ENCODE data around the gene CDC42EP4. TPM values are rescaled to one million over a fixed set of nuclear protein-coding genes. Genes with fewer than 3 reads are reported as not detected.

Gene CDC42EP4
- total RNA-seq, 6 donors from 2014 or later: 28.3 to 65.7 (median 52.9) TPM

DNA sequence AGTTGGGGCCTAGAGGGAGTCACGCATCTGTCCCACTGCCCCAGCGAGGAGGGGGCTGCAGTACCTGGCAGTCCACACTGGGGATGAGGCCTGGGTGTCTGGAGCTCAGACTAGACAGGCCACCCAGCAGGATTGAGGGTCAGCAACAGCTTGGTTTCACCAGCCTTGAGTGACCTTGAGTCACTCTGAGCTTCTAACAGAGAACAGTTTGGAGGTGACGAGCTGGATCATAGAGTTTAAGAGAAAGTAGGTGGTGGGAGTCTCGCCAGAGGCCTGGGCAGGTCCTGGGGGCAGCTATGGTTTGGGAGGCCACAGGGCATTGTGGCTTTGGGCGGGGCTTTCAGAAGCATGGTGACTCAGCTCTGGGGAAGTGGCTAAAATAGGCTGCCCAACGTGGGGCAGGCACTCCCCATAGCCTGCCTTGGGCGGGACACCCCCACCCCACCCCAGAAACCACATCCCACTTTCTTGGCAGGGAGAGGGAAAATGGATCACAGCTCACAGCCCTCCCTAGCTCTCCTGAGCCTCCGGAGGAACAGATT is 20.5 kb downstream of the CDC42EP4 start:
- peak; percentile 78 to 93 for ATAC-seq (ENCODE audit: low FRiP score in 2 of 2)
- TF ChIP-seq, protein P1, sequence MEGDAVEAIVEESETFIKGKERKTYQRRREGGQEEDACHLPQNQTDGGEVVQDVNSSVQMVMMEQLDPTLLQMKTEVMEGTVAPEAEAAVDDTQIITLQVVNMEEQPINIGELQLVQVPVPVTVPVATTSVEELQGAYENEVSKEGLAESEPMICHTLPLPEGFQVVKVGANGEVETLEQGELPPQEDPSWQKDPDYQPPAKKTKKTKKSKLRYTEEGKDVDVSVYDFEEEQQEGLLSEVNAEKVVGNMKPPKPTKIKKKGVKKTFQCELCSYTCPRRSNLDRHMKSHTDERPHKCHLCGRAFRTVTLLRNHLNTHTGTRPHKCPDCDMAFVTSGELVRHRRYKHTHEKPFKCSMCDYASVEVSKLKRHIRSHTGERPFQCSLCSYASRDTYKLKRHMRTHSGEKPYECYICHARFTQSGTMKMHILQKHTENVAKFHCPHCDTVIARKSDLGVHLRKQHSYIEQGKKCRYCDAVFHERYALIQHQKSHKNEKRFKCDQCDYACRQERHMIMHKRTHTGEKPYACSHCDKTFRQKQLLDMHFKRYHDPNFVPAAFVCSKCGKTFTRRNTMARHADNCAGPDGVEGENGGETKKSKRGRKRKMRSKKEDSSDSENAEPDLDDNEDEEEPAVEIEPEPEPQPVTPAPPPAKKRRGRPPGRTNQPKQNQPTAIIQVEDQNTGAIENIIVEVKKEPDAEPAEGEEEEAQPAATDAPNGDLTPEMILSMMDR (IDR thresholded peaks at IDR 0.05): no peak
- TF ChIP-seq POLR2AphosphoS5 (IDR thresholded peaks at IDR 0.05) (peak; percentile 23 to 31), EP300 (IDR thresholded peaks at IDR 0.05) (peak in 1 of 4 donors; percentile 15), POLR2A (IDR thresholded peaks at IDR 0.05) (peak in 1 of 4 donors; percentile 4)
- Histone ChIP-seq H3K36me3 (peaks cover 0 to 5% (median under 1%) of the 10 kb centered on the region in 4 donors), H3K27ac (peak overlapping the region; percentile 73 to 93 (median 86)), H3K4me1 (peaks cover 72 to 93% (median 83%) of the 10 kb centered on the region in 4 donors), H3K9me3 (no peaks in the 10 kb centered on the region), H3K4me3 (peak overlapping the region in 1 of 4 donors; percentile 0), H3K27me3 (no peaks in the 10 kb centered on the region)
- 36 to 52% methylated on average over 4 to 8 of the region's 8 CpGs for WGBS, 2 donors
- peak in 1 of 2 donors; percentile 92 for DNase-seq

DNA sequence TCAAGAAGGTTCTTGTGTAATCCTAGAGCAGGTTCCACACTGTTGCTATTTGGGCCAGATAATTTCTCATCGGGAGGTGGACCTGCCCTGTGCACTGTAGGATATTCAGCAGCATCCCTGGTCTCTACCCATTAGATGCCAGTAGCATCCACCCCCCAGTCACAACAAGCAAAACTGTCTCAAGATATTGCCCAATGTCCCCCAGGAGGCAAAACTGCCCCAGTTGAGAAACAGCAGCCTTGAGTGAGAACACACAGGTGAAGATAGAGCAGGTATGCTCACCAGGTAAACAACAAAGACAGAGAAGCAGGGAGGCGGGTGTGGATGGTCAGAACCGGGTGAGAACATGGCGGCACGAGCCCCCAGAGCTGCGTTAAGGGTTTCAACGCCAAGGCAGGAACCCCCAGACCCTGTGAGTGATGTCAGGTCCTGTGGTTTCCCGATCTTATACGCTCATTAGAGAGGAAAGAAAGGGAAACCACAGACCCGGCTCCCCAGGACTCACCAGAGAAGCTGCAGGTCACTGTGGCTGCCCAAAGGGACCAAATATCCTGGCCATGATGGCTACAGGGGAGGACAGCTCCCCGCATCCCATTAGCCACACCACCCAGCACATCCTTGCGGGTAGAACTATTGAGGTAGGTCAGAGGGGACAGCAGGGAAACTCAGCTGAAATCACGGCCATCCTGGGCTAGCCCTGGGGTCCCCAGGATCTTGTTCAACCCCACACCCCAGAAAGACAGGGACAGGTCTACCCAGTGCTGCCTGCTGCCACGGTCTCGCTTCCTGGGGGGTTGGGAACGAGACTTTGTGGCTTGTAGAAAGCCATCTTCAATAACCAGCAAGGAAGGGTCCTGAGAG is 21.2 kb downstream of the CDC42EP4 start:
- H3K4me1 ChIP-seq: peaks cover 76 to 90% (median 82%) of the 10 kb centered on the region in 4 donors
- ATAC-seq (ENCODE audit: low FRiP score in 2 of 2) (no peak), DNase-seq (no peak)
- H3K4me3 ChIP-seq: no peak overlapping the region
- no peaks in the 10 kb centered on the region for H3K9me3 ChIP-seq
- H3K27ac ChIP-seq: peak overlapping the region; percentile 73 to 93 (median 86)
- H3K27me3 ChIP-seq: no peaks in the 10 kb centered on the region
- TF ChIP-seq, protein P1 (IDR thresholded peaks at IDR 0.05): no peak
- TF ChIP-seq EP300 (IDR thresholded peaks at IDR 0.05) (no peak), POLR2AphosphoS5 (IDR thresholded peaks at IDR 0.05) (no peak), POLR2A (IDR thresholded peaks at IDR 0.05) (no peak)
- H3K36me3 ChIP-seq: peaks cover under 1 to 12% (median 7%) of the 10 kb centered on the region in 4 donors
- WGBS, 2 donors: 55 to 81% methylated on average over 11 to 13 of the region's 16 CpGs

DNA sequence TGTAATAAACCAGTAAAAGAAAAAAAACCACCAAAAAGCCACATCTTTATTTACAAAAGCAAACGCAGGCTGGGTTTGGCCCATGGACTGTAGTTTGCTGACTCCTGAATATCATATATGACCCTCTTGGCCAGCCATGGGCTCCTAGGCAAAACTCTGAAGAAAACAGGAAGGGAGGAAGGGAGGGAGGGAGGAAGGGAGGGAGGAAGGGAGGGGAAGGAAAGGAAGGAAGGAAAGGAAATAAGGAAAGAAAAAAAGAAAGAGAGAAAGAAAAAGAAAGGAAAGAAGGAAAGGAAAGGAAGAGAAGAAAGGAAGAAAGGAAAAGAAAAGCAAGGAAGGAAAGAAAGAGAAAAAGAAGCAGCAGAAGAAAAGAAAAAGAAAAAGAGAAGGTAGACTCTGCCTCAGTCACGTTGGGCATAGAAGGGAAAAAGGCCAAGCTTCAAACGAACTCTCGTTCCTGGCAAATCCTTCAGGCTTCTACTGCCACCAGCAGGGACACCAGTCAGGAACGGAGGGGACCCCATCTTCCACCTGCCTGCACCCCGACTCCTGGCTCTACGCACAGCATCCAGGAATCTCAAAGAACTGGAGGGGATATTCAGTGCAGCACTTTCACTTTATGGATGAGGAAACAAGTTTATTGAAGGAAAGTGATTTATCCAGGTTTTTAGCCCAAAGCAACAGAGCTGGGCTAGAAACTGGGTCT is 22.1 kb downstream of the CDC42EP4 start:
- Histone ChIP-seq H3K4me3 (no peak overlapping the region), H3K27ac (peak overlapping the region; percentile 58 to 93 (median 86))

DNA sequence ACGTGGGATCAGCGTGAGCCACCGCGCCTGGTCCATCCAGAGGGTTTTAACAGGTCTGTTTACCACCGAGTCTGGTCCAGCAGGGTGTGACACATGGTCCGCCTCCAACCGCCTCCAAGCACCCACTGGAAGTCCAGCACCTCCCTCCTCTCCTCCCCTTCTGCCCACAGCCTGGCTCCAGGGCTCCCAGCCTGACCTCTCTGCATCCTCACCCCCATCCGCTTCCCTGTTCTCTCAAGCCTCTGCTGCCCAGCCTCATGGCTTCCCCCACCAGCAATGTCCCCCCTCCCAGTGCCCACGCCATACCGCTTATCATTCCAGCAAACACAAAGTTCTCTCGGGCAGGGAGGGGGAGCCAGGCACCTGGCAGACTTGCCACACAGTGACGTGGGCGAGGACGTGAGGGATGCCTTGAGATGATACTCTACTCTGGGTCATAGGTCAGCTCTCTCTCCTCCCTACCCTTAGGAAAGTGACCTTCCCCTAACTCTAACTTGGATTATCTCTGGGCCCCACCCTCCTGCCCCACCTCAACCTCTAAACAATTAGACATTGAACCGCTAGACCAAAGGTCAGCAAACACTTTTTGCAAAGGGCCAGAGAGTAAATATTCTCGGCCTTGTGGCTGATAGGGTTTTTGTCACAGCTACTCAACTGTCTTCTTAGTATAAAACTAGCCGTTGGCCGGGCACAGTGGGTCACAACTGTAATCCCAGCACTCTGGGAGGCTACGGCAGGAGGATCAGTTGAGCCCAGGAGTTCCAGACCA is 23.1 kb downstream of the CDC42EP4 start:
- peaks cover 11 to 31% (median 21%) of the 10 kb centered on the region in 4 donors for H3K36me3 ChIP-seq
- peaks cover 63 to 76% (median 74%) of the 10 kb centered on the region in 4 donors for H3K4me1 ChIP-seq
- peak in 1 of 2 donors; percentile 50 for ATAC-seq (ENCODE audit: low FRiP score in 2 of 2)
- H3K27ac ChIP-seq: peak overlapping the region; percentile 48 to 93 (median 72)
- H3K4me3 ChIP-seq: no peak overlapping the region
- 42 to 52% methylated on average over 19 of the region's 19 CpGs for WGBS, 2 donors
- TF ChIP-seq, protein P1 (IDR thresholded peaks at IDR 0.05): no peak
- peak in 1 of 4 donors; percentile 70 for TF ChIP-seq EP300 (IDR thresholded peaks at IDR 0.05)
- peak in 1 of 4 donors; percentile 16 for TF ChIP-seq POLR2A (IDR thresholded peaks at IDR 0.05)
- peak; percentile 35 to 51 for TF ChIP-seq POLR2AphosphoS5 (IDR thresholded peaks at IDR 0.05)
- no peaks in the 10 kb centered on the region for H3K27me3 ChIP-seq
- no peaks in the 10 kb centered on the region for H3K9me3 ChIP-seq
- peak in 1 of 2 donors; percentile 82 for DNase-seq

More for the DNA sequence above, 22.1 kb downstream of the CDC42EP4 start:
- no peaks in the 10 kb centered on the region for H3K9me3 ChIP-seq
- ATAC-seq (ENCODE audit: low FRiP score in 2 of 2) (no peak), DNase-seq (no peak)
- TF ChIP-seq, protein P1 (IDR thresholded peaks at IDR 0.05): no peak
- TF ChIP-seq POLR2AphosphoS5 (IDR thresholded peaks at IDR 0.05) (no peak), POLR2A (IDR thresholded peaks at IDR 0.05) (no peak), EP300 (IDR thresholded peaks at IDR 0.05) (no peak)
- H3K4me1 ChIP-seq: peaks cover 73 to 86% (median 81%) of the 10 kb centered on the region in 4 donors
- no peaks in the 10 kb centered on the region for H3K27me3 ChIP-seq
- 62 to 75% methylated on average over 7 of the region's 7 CpGs for WGBS, 2 donors
- peaks cover 10 to 21% (median 16%) of the 10 kb centered on the region in 4 donors for H3K36me3 ChIP-seq

Measured in upper lobe of left lung (tissue), 6 donors.